Sigmoid colon (tissue), 7 donors: Measurements from ENCODE around the gene POP7. TPM values are rescaled to one million over a fixed set of nuclear protein-coding genes. Genes with fewer than 3 reads are reported as not detected.

Source experiments
- DNase-seq: peaks from one replicate; pipeline ENCODE4 v3.0.0-alpha.2; 2019
- H3K27ac ChIP-seq, 4 donors: fragments of 200-600 bp; sonication (generic); one replicate each; pipeline ENCODE4 v1.5.1; 2016 to 2019; ENCODE audit warnings: mild to moderate bottlenecking in 1 of 4
- H3K27me3 ChIP-seq, 3 donors: fragments of 200-600 bp; sonication (generic); one replicate each; pipeline ENCODE4 v1.5.1; 2019; ENCODE audit warnings: mild to moderate bottlenecking in 1 of 3
- H3K36me3 ChIP-seq, 4 donors: fragments of 200-600 bp; sonication (generic); one replicate each; pipeline ENCODE4 v1.5.1; 2016 to 2019
- H3K4me1 ChIP-seq, 4 donors: fragments of 200-600 bp; sonication (generic); one replicate each; pipeline ENCODE4 v1.5.1; 2017 to 2019
- H3K4me3 ChIP-seq, 4 donors: fragments of 200-600 bp; sonication (generic); one replicate each; pipeline ENCODE4 v1.5.1; 2017 to 2019; ENCODE audit warnings: mild to moderate bottlenecking in 2 of 4, moderate library complexity in 1 of 4
- H3K9me3 ChIP-seq, 4 donors: fragments of 200-600 bp in 3 of 4; sonication (generic) in 3 of 4; one replicate each; pipeline versions ENCODE4 v1.5.1 to v1.6.1; 2013 to 2019
- CTCF ChIP-seq, 4 experiments: fragments of 450-650 bp in 3 of 4; fragments of 200-600 bp in 1 of 4; IDR thresholded peaks; one replicate each; pipeline ENCODE4 v1.5.1; 2016 to 2019; ENCODE audit warnings: antibody characterized with exemption in 4 of 4, mild to moderate bottlenecking in 3 of 4, moderate library complexity in 2 of 4
- EP300 ChIP-seq, 4 donors: sonication (generic); formaldehyde crosslinking; IDR thresholded peaks; one replicate each; pipeline ENCODE4 v1.6.1; 2017; ENCODE audit warnings: antibody characterized with exemption in 4 of 4
- POLR2A ChIP-seq, 2 donors: fragments of 450-650 bp; IDR thresholded peaks; one replicate each; pipeline ENCODE4 v1.6.1; 2016; ENCODE audit warnings: antibody characterized with exemption in 2 of 2, mild to moderate bottlenecking in 2 of 2, moderate library complexity in 2 of 2
- POLR2AphosphoS5 ChIP-seq, 4 donors: sonication (generic); formaldehyde crosslinking; IDR thresholded peaks; one replicate each; pipeline ENCODE4 v1.6.1; 2017; ENCODE audit warnings: antibody characterized with exemption in 4 of 4
- WGBS, 2 donors: extraction: QIAGEN DNeasy Blood & Tissue Kit; methylation state at CpG; one replicate each; pipeline ENCODE4 v1.1.7; 2013; 5-methylcytosine and 5-hydroxymethylcytosine counted together
- intact Hi-C: fragments of 100-400 bp; cut with DNase I; formaldehyde crosslinking; loops from one replicate; pipeline ENCODE4 v1.15.1; 2023
- polyA plus RNA-seq, 3 donors: library from polyadenylated mRNA; stranded (reverse); fragments of 200-250 nt; gene quantifications; one replicate each; pipeline ENCODE4 v1.2.3, GENCODE V29; 2013
- total RNA-seq, 4 donors: library from RNA; depleted of rRNA; stranded (reverse); fragments of >200 nt; gene quantifications; one replicate each; pipeline ENCODE4 v1.1.0, GENCODE V29; 2016
- donor health status: healthy with polysubstance abuse.
- donor health status: Bipolar disorder and iron deficiency.
- donor health status: healthy.

POP7 gene
- total and polyA plus RNA-seq, 7 donors: 20.5 to 46.2 (median 39.5) TPM

- H3K4me1 ChIP-seq: no peaks in the 10 kb centered on the region
- intact Hi-C loops: no loop called here
- no peak overlapping the region for H3K27ac ChIP-seq
- TF ChIP-seq POLR2AphosphoS5 (IDR thresholded peaks at IDR 0.05) (no peak), POLR2A (IDR thresholded peaks at IDR 0.05) (no peak)
- H3K9me3 ChIP-seq: no peaks in the 10 kb centered on the region
- 79% methylated on average over 13 of the region's 13 CpGs; no CpG with 5 or more reads in 1 of the 2 donors for WGBS, 2 donors
- no peaks in the 10 kb centered on the region for H3K36me3 ChIP-seq
- no peaks in the 10 kb centered on the region for H3K27me3 ChIP-seq
- H3K4me3 ChIP-seq: no peak overlapping the region
- DNase-seq: no peak
These were observed 30.8 kb downstream of the POP7 start for GRCh38 chr7:100736671-100737070.

- no peak for TF ChIP-seq POLR2A (IDR thresholded peaks at IDR 0.05)
- TF ChIP-seq POLR2AphosphoS5 (IDR thresholded peaks at IDR 0.05): no peak
- TF ChIP-seq CTCF (IDR thresholded peaks at IDR 0.05): no peak
- no peak for TF ChIP-seq EP300 (IDR thresholded peaks at IDR 0.05)
- DNase-seq: no peak
- Histone ChIP-seq H3K27ac (no peak overlapping the region), H3K27me3 (no peaks in the 10 kb centered on the region), H3K4me3 (no peak overlapping the region), H3K36me3 (no peaks in the 10 kb centered on the region), H3K9me3 (no peaks in the 10 kb centered on the region), H3K4me1 (no peaks in the 10 kb centered on the region)
- intact Hi-C loops: no loop called here
- WGBS, 2 donors: 92% methylated on average over 6 of the region's 6 CpGs; no CpG with 5 or more reads in 1 of the 2 donors
These were observed 34.0 kb downstream of the POP7 start for GRCh38 chr7:100739934-100740333.

DNA sequence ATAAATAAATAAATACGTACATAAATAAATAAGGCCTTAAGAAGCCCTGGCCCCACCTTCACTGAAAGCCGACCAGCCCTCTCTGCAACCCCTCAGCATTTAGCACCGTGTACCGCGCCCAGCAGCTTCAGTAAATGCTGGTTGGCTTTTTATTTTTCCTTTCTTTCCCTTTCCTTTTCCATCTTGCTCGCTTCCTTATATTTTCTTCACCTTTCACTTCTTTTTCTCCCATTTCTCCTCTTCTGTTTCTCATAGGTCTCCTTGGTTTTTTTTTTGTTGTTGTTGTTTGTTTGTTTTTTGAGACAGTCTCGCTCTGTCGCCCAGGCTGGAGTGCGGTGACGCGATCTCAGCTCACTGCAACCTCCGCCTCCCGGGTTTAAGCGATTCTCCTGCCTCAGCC lies 38.7 kb downstream of the POP7 start:
- no peaks in the 10 kb centered on the region for H3K4me1 ChIP-seq
- no peaks in the 10 kb centered on the region for H3K36me3 ChIP-seq
- 81 to 92% methylated on average over 14 of the region's 14 CpGs for whole genome bisulfite sequencing, 2 donors
- no peak overlapping the region for H3K27ac ChIP-seq
- peaks cover 0 to 10% (median 0%) of the 10 kb centered on the region in 3 donors for H3K27me3 ChIP-seq
- no peaks in the 10 kb centered on the region for H3K9me3 ChIP-seq
- no peak for TF ChIP-seq CTCF (IDR thresholded peaks at IDR 0.05)
- no peak for TF ChIP-seq POLR2A (IDR thresholded peaks at IDR 0.05)
- TF ChIP-seq POLR2AphosphoS5 (IDR thresholded peaks at IDR 0.05): no peak
- TF ChIP-seq EP300 (IDR thresholded peaks at IDR 0.05): no peak
- H3K4me3 ChIP-seq: peak overlapping the region in 2 of 4 donors; percentile 26 to 43
- no peak for DNase-seq
- intact Hi-C loops: no loop called here

DNA sequence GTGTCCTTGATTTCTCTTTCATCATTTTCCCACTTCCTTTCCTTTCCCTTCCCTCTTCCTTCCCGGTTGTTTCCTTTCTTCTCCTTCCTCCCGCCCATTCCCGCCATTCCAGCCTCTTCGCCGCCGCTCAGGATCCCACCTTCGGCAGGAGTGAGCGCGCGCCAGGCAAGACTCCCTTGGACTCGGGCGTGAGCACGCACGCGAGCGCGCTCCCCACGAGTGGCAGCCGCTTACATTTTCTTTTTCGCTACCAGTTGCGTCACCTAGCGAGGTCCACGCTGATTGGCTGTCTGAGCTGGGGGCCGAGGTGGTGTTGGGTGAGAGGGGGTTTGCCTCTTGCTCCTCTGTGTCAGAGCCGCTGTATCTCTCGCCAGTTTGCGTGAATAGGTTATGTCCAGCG lies 39.3 kb downstream of the POP7 start:
- Histone ChIP-seq H3K4me3 (peak overlapping the region in 3 of 4 donors; percentile 26 to 43 (median 32)), H3K27me3 (peaks cover 0 to 12% (median 0%) of the 10 kb centered on the region in 3 donors), H3K36me3 (no peaks in the 10 kb centered on the region), H3K27ac (no peak overlapping the region), H3K4me1 (no peaks in the 10 kb centered on the region), H3K9me3 (no peaks in the 10 kb centered on the region)
- intact Hi-C loops: no loop called here
- DNase-seq: peak; percentile 75
- WGBS, 2 donors: 8 to 39% methylated on average over 28 of the region's 28 CpGs
- TF ChIP-seq CTCF (IDR thresholded peaks at IDR 0.05) (no peak), EP300 (IDR thresholded peaks at IDR 0.05) (no peak)

DNA sequence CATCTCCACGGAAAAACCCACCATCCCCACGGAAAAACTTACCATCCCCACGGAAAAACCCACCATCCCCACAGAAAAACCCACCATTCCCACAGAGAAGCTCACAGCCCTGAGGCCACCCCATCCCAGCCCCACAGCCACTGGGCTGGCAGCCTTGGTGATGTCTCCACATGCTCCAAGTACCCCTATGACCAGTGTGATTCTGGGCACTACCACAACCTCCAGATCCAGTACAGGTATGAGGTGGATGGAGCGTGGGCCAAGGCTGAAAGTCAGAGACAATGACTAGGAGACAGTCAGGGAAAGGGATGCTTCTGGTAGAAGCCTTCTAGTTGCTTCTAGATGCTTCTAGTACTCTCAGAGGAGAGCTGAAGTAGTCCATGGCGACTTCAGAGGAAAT lies 47.1 kb downstream of the POP7 start:
- Histone ChIP-seq H3K27me3 (peaks cover 0 to 27% (median 0%) of the 10 kb centered on the region in 3 donors), H3K4me3 (no peak overlapping the region), H3K36me3 (no peaks in the 10 kb centered on the region), H3K4me1 (no peaks in the 10 kb centered on the region), H3K9me3 (no peaks in the 10 kb centered on the region), H3K27ac (no peak overlapping the region)
- DNase-seq: no peak
- intact Hi-C loops: no loop called here
- WGBS, 2 donors: 82 to 85% methylated on average over 5 of the region's 5 CpGs
- TF ChIP-seq CTCF (IDR thresholded peaks at IDR 0.05) (no peak), EP300 (IDR thresholded peaks at IDR 0.05) (no peak), POLR2A (IDR thresholded peaks at IDR 0.05) (no peak), POLR2AphosphoS5 (IDR thresholded peaks at IDR 0.05) (no peak)
